Mucosa of rectum (tissue), 2 donors: ENCODE results near the gene TMEM59L.

ENCODE experiments used
- H3K27ac ChIP-seq, 2 donors: one replicate each; pipeline ENCODE4 v1.7.0; 2013; ENCODE audit warnings: inconsistent platforms in 2 of 2, low read depth in 2 of 2, low read length in 2 of 2
- H3K27me3 ChIP-seq, 2 donors: one replicate each; pipeline ENCODE4 v1.7.0; 2013; ENCODE audit warnings: low read length in 2 of 2; ENCODE audit not compliant: control insufficient read depth in 2 of 2, insufficient read depth in 2 of 2
- H3K36me3 ChIP-seq, 2 donors: one replicate each; pipeline ENCODE4 v1.7.0; 2013; ENCODE audit warnings: low read length in 2 of 2; ENCODE audit not compliant: control insufficient read depth in 2 of 2, insufficient read depth in 2 of 2
- H3K4me1 ChIP-seq, 2 donors: one replicate each; pipeline ENCODE4 v1.7.0; 2013; ENCODE audit warnings: low read length in 2 of 2, mild to moderate bottlenecking in 1 of 2; ENCODE audit not compliant: control insufficient read depth in 2 of 2, insufficient read depth in 2 of 2
- H3K4me3 ChIP-seq, 2 donors: one replicate each; pipeline ENCODE4 v1.7.0; 2013; ENCODE audit warnings: low read length in 2 of 2
- H3K9ac ChIP-seq, 2 donors: one replicate each; pipeline ENCODE4 v1.7.0; 2013; ENCODE audit warnings: low read length in 2 of 2, low read depth in 1 of 2, mild to moderate bottlenecking in 1 of 2
- H3K9me3 ChIP-seq, 2 donors: one replicate each; pipeline ENCODE4 v1.7.0; 2013; ENCODE audit warnings: low read length in 2 of 2; ENCODE audit not compliant: control insufficient read depth in 2 of 2
- donor health status: healthy.
- donor health status: Normal muscosa, but diverticular disease.

TMEM59L gene

GRCh38 chr19:18612772-18613588 lies at the start of gene TMEM59L:
TSS of gene TMEM59L (plus strand) at chr19:18612870. CDS start at chr19:18612959, 89 bp downstream.
- Histone ChIP-seq H3K9ac (peak within 1 kb of the TSS in 1 of 2 donors; percentile 2), H3K4me3 (peak within 1 kb of the TSS; percentile 30 to 41), H3K27me3 (peaks cover 61 to 68% of the 10 kb centered on the region in 2 donors), H3K27ac (no peak within 1 kb of the TSS), H3K9me3 (no peaks in the 10 kb centered on the region), H3K4me1 (peaks cover 0 to 14% of the 10 kb centered on the region in 2 donors), H3K36me3 (no peaks in the 10 kb centered on the region)

GRCh38 chr19:18566953-18567352 lies 45.7 kb upstream of the TMEM59L start:
- Histone ChIP-seq H3K4me1 (peaks cover 2 to 4% of the 10 kb centered on the region in 2 donors), H3K9me3 (no peaks in the 10 kb centered on the region), H3K36me3 (peaks cover 22 to 39% of the 10 kb centered on the region in 2 donors), H3K27me3 (no peaks in the 10 kb centered on the region), H3K9ac (no peak overlapping the region), H3K27ac (no peak overlapping the region), H3K4me3 (no peak overlapping the region)

GRCh38 chr19:18568367-18568766 lies 44.3 kb upstream of the TMEM59L start:
- H3K9me3 ChIP-seq = no peaks in the 10 kb centered on the region
- H3K27ac ChIP-seq = no peak overlapping the region
- no peak overlapping the region for H3K9ac ChIP-seq
- peaks cover 14 to 17% of the 10 kb centered on the region in 2 donors for H3K4me1 ChIP-seq
- H3K27me3 ChIP-seq = no peaks in the 10 kb centered on the region
- H3K4me3 ChIP-seq = no peak overlapping the region
- H3K36me3 ChIP-seq = peaks cover 29 to 40% of the 10 kb centered on the region in 2 donors

- Histone ChIP-seq H3K4me3 (peak within 1 kb of the TSS; percentile 86 to 91), H3K9ac (peak within 1 kb of the TSS; percentile 90 to 99), H3K27me3 (no peaks in the 10 kb centered on the region), H3K36me3 (peaks cover 47 to 48% of the 10 kb centered on the region in 2 donors), H3K4me1 (peaks cover 17 to 20% of the 10 kb centered on the region in 2 donors), H3K9me3 (no peaks in the 10 kb centered on the region), H3K27ac (peak within 1 kb of the TSS; percentile 90)
Observed at GRCh38 chr19:18571564-18572344, 40.9 kb upstream of the TMEM59L start, which contains the start of gene UBA52. TSS of gene UBA52 (plus strand) at chr19:18571857. CDS start at chr19:18573301, 1,444 bp downstream.

- no peaks in the 10 kb centered on the region for H3K27me3 ChIP-seq
- no peak overlapping the region for H3K27ac ChIP-seq
- peaks cover 33 to 35% of the 10 kb centered on the region in 2 donors for H3K36me3 ChIP-seq
- H3K9me3 ChIP-seq = no peaks in the 10 kb centered on the region
- peaks cover 17 to 20% of the 10 kb centered on the region in 2 donors for H3K4me1 ChIP-seq
- no peak overlapping the region for H3K4me3 ChIP-seq
- no peak overlapping the region for H3K9ac ChIP-seq
Observed at GRCh38 chr19:18574691-18575291, 37.9 kb upstream of the TMEM59L start.

- Histone ChIP-seq H3K4me1 (peaks cover 16% of the 10 kb centered on the region in 2 donors), H3K27ac (no peak overlapping the region), H3K9ac (no peak overlapping the region), H3K9me3 (no peaks in the 10 kb centered on the region), H3K4me3 (no peak overlapping the region), H3K27me3 (no peaks in the 10 kb centered on the region), H3K36me3 (peaks cover 33 to 35% of the 10 kb centered on the region in 2 donors)
Observed at GRCh38 chr19:18576383-18576782, 36.3 kb upstream of the TMEM59L start.

GRCh38 chr19:18577365-18577914 lies 35.2 kb upstream of the TMEM59L start:
- peaks cover 12% of the 10 kb centered on the region in 2 donors for H3K4me1 ChIP-seq
- no peak overlapping the region for H3K27ac ChIP-seq
- peaks cover 33 to 35% of the 10 kb centered on the region in 2 donors for H3K36me3 ChIP-seq
- no peak overlapping the region for H3K4me3 ChIP-seq
- H3K9ac ChIP-seq = no peak overlapping the region
- no peaks in the 10 kb centered on the region for H3K27me3 ChIP-seq
- no peaks in the 10 kb centered on the region for H3K9me3 ChIP-seq

- H3K27me3 ChIP-seq = no peaks in the 10 kb centered on the region
- peaks cover 12 to 15% of the 10 kb centered on the region in 2 donors for H3K36me3 ChIP-seq
- H3K4me1 ChIP-seq = no peaks in the 10 kb centered on the region
- H3K9me3 ChIP-seq = no peaks in the 10 kb centered on the region
- no peak overlapping the region for H3K4me3 ChIP-seq
- no peak overlapping the region for H3K9ac ChIP-seq
- H3K27ac ChIP-seq = no peak overlapping the region
Observed at GRCh38 chr19:18580311-18580710, 32.4 kb upstream of the TMEM59L start.

- Histone ChIP-seq H3K9me3 (no peaks in the 10 kb centered on the region), H3K4me1 (peaks cover 16 to 23% of the 10 kb centered on the region in 2 donors), H3K9ac (no peak overlapping the region), H3K36me3 (peaks cover 5 to 6% of the 10 kb centered on the region in 2 donors), H3K27ac (no peak overlapping the region), H3K27me3 (no peaks in the 10 kb centered on the region), H3K4me3 (no peak overlapping the region)
Observed at GRCh38 chr19:18586306-18586705, 26.4 kb upstream of the TMEM59L start.
